H1 (cell line): ENCODE measurements around the gene HOXC5. TPM values are rescaled to one million over a fixed set of nuclear protein-coding genes. Genes with fewer than 3 reads are reported as not detected.

ENCODE experiments used
- ATF2 ChIP-seq: IDR thresholded peaks from 2 replicates; pipeline ENCODE4 v1.6.1; 2012; ENCODE audit warnings: low read length, inconsistent platforms
- CEBPB ChIP-seq: IDR thresholded peaks from 2 replicates; pipeline ENCODE4 v1.6.1; 2012; ENCODE audit warnings: low read depth, low read length
- EZH2 ChIP-seq: fragments of 200-600 bp; sonication (generic); IDR thresholded peaks from 2 replicates; pipeline ENCODE4 v1.7.1; 2012; ENCODE audit warnings: low read depth, mild to moderate bottlenecking, moderate library complexity, low read length, inconsistent platforms; ENCODE audit not compliant: severe bottlenecking
- GABPA ChIP-seq: IDR thresholded peaks from 2 replicates; pipeline ENCODE4 v1.6.1; 2011; ENCODE audit warnings: mild to moderate bottlenecking, low read length, moderate library complexity, borderline replicate concordance; ENCODE audit not compliant: insufficient read depth
- KDM5A ChIP-seq: fragments of 200-600 bp; IDR thresholded peaks from 2 replicates; pipeline ENCODE4 v1.7.1; 2012; ENCODE audit warnings: mild to moderate bottlenecking, low read length, inconsistent platforms, mixed read lengths
- NANOG ChIP-seq: IDR thresholded peaks from 2 replicates; pipeline ENCODE4 v1.6.1; 2011; ENCODE audit warnings: low read length, low read depth, mild to moderate bottlenecking, inconsistent platforms; ENCODE audit not compliant: insufficient read depth, poor library complexity, severe bottlenecking
- POLR2A ChIP-seq, 2 experiments: IDR thresholded peaks; 1 replicate in 1 of 2; 2 replicates in 1 of 2; pipeline ENCODE4 v1.6.1; 2011; ENCODE audit warnings: low read depth in 2 of 2, low read length in 2 of 2, mild to moderate bottlenecking in 2 of 2; ENCODE audit errors: control extremely low read depth in 1 of 2
- TAF7 ChIP-seq: optimal IDR thresholded peaks from 2 replicates; pipeline ENCODE3; 2011; ENCODE audit warnings: low read depth, mild to moderate bottlenecking, inconsistent platforms, low read length, moderate library complexity, borderline replicate concordance
- YY1 ChIP-seq: IDR thresholded peaks from 2 replicates; pipeline ENCODE4 v1.6.1; 2011; ENCODE audit warnings: low read depth, mild to moderate bottlenecking, low read length
- polyA plus RNA-seq, 7 experiments: library from polyadenylated mRNA; depleted of rRNA in 3 of 7; stranded (reverse) in 5 of 7; unstranded in 2 of 7; fragments of >200 nt in 5 of 7; fragments of 200-250 nt in 2 of 7; gene quantifications; 1 replicate in 5 of 7; 2 replicates in 1 of 7; 4 replicates in 1 of 7; pipeline versions ENCODE4 v1.2.1 to v1.2.3, GENCODE V29; 2011 to 2013; ENCODE audit warnings: missing spikeins in 2 of 7, mixed read lengths in 2 of 7
- total RNA-seq: library from RNA; stranded (reverse); fragmentation: NEBNext Ultra II Directional; extraction: Animal tissue kit (Norgen Biotek cat#: 25700); gene quantifications from 2 replicates; pipeline ENCODE4 v1.2.1, GENCODE V29; 2021

HOXC5 gene
- total and polyA plus RNA-seq, 2 of the 8 experiments (the other 6 are each of a cell fraction or from before 2014, with no cell fraction given): not detected

- no peak for TF ChIP-seq ATF2
- no peak for TF ChIP-seq GABPA
- TF ChIP-seq NANOG: no peak
- TF ChIP-seq KDM5A: no peak
- TF ChIP-seq POLR2A (IDR thresholded peaks at IDR 0.05; ENCODE audit: control extremely low read depth in 1 of 2, low read depth in 2 of 2, low read length in 2 of 2): no peak
- no peak for TF ChIP-seq EZH2
- no peak for TF ChIP-seq CEBPB
- TF ChIP-seq TAF7: no peak
- TF ChIP-seq YY1: no peak
- TF ChIP-seq, all 59 proteins: peak for 0
Measured at GRCh38 chr12:54016478-54016964, 16.3 kb upstream of the HOXC5 start (continued).
